SK-N-SH treated with all-trans-retinoic acid at 6 μM for 48 hours (cell line): ENCODE results near the gene MED6.

Source experiments
- OSR1 ChIP-seq: fragments of 250-450 bp; sonication (Bioruptor Pico); IDR thresholded peaks from 2 replicates; pipeline ENCODE4 v1.8.0; 2022; ENCODE audit warnings: moderate library complexity, mild to moderate bottlenecking, inconsistent platforms
- ZC3H10 ChIP-seq: fragments of 250-450 bp; sonication (Bioruptor Pico); IDR thresholded peaks from 2 replicates; pipeline ENCODE4 v1.5.1; 2021; ENCODE audit warnings: mild to moderate bottlenecking, moderate library complexity
- ZFP30 ChIP-seq: fragments of 450-650 bp; formaldehyde crosslinking; IDR thresholded peaks from 2 replicates; pipeline ENCODE4 v1.5.0; 2022; ENCODE audit warnings: mild to moderate bottlenecking, moderate library complexity

GRCh38 chr14:70573050-70573449 is 27.4 kb downstream of the MED6 start:
- TF ChIP-seq ZFP30 (no peak), OSR1 (CRISPR knock-in tag) (no peak), ZC3H10 (CRISPR knock-in tag) (no peak)
